PC-9 (cell line): ENCODE data around the gene PRELP.
"Not testable (repeated sequence)": the region's sequence is repeated elsewhere in the genome, so short reads cannot be mapped to it uniquely, and the experiment has no call there.

Experiments
- EZH2 ChIP-seq: fragments of 200-600 bp; sonication (generic); IDR thresholded peaks from 2 replicates; pipeline ENCODE4 v1.8.0; 2017; ENCODE audit warnings: antibody characterized with exemption, low read depth
- TF ChIP-seq, protein P1 (sequence below): fragments of 200-600 bp; sonication (generic); conservative IDR thresholded peaks from 2 replicates; pipeline ENCODE4 v1.6.1; 2017; ENCODE audit warnings: mixed run types, antibody characterized with exemption, mild to moderate bottlenecking, moderate library complexity

DNA sequence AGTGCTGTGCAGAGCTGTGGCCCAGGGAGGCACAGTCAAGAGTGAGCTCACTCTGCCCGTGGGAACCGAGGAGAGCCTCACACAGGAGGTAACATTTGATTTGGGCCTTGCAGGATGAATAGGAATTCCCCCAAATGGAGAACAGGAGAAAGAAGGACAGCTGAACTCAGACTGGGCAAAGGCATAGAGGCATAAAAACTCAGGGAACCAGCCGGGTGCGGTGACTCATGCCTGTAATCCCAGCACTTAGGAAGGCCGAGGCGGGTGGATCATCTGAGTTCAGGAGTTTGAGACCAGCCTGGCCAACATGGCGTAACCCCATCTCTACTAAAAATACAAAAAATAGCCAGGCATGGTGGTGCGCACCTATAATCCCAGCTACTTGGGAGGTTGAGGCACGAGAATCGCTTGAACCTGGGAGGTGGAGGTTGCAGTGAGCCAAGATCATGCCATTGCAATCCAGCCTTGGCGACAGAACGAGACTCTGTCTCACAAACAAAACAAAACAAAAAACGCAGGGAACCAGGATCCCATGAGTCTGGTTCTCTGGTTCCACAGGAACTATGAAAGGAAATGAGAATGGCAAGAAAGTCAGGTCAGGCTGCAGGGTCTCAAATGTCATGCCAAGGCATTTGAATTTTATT, 8.6 kb upstream of the PRELP start:
- TF ChIP-seq EZH2: not testable (repeated sequence)
- TF ChIP-seq, protein P1, sequence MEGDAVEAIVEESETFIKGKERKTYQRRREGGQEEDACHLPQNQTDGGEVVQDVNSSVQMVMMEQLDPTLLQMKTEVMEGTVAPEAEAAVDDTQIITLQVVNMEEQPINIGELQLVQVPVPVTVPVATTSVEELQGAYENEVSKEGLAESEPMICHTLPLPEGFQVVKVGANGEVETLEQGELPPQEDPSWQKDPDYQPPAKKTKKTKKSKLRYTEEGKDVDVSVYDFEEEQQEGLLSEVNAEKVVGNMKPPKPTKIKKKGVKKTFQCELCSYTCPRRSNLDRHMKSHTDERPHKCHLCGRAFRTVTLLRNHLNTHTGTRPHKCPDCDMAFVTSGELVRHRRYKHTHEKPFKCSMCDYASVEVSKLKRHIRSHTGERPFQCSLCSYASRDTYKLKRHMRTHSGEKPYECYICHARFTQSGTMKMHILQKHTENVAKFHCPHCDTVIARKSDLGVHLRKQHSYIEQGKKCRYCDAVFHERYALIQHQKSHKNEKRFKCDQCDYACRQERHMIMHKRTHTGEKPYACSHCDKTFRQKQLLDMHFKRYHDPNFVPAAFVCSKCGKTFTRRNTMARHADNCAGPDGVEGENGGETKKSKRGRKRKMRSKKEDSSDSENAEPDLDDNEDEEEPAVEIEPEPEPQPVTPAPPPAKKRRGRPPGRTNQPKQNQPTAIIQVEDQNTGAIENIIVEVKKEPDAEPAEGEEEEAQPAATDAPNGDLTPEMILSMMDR: not testable (repeated sequence)
